Measurements from ENCODE around the gene FIG4.
A peak's percentile ranks its signal among the peaks of the same experiment; 100 is the strongest.
"Not testable (repeated sequence)": the region's sequence is repeated elsewhere in the genome, so short reads cannot be mapped to it uniquely, and the experiment has no call there.

Gene FIG4

DNA sequence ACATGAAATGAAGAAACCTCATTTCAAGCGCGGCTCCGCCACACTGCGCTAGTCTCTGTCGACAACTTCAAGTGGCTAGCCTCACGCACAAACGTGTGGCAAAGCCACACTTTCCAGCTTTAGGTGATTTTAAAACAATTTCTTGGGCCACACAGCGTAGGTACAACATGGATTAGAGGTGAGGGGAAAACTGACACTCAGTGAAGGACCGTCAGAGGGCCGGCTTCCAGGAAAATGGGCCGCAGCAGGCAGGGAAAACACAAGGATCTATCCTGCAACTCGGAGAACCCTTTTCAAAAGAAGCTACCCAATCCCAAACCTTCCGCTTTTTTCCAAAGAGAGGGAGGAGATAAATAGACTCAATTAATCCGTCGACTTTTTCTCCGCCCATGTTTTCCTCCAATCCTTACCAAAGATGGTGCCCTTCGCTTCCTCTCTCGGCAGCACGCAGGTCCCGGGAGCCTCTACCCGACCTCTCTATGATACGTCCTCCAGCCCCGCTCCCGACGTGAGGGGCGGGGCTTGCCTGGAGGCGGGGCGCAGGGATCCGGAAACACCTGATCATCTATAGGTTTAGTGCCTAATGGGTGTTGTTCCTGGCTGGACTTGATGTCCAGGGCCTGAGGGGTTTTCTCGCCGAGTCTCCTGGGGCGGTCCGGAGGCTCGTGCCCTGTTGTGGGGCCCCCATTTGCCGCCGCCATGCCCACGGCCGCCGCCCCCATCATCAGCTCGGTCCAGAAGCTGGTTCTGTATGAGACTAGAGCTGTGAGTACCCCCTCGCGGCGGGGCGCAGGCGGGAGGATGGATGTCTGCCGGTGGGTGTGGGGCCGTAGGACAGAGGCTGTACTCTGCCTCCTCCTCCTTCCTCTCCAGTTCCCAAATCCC is at the start of gene FIG4, which contains the start of gene AK9:
FIG4 (plus strand) TSS at position 560 of the 885 bp plus-strand sequence; CDS start at position 700, 140 bp downstream.
AK9 (minus strand) TSS at position 466 of the 885 bp plus-strand sequence. CDS start 15,457 bp downstream, outside the sequence.
- peak; percentile 93 for DNase-seq (ENCODE audit: low spot score)

DNA sequence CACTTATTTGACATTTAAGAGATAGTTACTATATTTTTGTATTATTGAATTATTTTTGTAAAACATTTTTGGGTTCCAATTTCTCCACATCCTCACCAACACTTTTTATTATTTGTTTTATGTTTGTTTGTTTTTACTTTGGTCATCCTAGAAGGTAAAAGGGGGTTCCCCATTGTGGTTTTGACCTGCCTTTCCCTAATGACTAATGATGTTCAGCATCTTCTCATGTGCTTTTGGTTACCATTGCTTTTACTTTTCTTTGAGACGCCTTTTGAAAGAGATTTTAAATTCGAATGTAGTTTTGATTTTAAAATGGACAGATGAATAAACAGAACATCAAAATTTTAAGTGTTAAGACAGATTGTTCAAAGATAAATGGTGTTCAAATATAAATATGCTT is 47.0 kb upstream of the FIG4 start:
- no peak for DNase-seq (ENCODE audit: low spot score)

DNA sequence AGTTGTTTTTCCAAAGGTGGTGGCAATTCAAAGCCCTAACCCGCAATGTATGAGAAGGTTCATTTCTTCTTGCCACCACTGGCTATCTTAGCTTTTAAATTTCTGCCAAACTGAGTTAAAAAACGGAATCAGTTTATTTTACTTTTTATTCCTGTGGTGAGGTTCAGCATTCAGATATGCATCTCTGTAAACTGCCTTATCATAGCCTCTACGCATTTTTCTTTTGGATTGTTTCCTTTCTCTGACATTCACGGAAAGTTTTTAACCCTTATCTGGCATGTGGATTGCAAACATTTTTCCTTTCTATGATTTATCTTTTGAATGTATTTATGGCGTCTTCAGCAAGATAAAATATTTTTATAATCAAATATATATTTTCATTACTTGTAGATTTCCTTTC is 37.8 kb upstream of the FIG4 start:
- no peak for DNase-seq (ENCODE audit: low spot score)

DNA sequence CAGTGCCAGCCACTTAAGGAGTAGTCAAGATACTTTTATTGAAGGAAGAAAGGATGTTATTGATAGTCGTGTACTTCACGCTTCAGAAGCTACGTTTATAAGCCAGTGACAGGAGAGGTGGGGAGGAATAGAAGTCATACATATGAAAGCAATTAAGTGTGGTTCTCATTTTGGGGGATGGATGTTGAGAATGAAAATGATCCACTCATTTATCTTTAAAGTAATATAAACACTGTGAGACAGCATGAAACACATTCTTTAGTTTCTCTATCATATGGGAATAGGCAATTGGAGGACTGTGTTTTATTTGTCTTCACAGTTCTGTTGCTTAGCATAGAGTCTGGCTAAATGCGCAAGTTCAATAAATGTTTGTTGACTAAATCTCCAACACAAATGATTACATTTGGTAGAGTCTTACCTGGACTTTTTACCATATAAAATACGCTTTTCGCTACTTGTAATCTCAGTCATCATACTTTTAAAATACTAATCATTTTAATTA is 35.3 kb upstream of the FIG4 start:
- no peak for DNase-seq (ENCODE audit: low spot score)

DNA sequence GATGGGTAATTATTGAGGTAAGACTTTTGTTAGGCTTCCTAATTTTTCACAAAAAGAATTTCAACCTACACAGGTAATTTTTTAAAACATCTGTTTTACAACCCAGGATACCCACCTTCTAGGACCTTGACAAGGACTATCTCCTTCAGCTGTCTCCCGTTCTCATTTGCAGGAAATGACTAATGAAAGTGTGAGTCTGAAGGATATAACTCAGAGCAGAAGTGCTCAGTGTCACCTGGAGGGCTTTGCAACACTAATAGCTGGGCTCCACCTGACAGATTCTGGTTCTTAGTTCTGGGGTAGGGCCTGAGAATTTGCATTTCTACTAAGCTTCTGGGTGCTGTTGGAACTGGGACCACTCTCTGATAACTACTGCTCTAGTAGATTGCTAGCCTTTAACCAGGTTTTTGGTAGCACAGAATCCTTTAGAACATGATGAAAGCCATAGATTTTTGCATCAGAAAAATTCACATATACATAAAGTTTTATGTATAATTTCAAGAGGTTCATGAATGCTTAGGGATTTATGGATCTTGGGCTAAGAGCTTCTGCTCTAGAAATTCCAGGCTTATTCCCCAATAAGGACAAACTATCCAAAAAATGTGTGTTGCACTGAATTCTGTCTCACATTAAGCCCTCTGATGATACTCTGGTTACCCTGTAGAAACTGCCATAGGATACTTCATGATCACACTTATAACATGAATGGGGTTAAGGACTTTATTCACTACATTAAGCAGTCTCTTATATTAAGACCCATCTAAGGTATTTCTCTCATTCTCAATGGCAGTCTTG is 30.4 kb upstream of the FIG4 start:
- no peak for DNase-seq (ENCODE audit: low spot score)

DNA sequence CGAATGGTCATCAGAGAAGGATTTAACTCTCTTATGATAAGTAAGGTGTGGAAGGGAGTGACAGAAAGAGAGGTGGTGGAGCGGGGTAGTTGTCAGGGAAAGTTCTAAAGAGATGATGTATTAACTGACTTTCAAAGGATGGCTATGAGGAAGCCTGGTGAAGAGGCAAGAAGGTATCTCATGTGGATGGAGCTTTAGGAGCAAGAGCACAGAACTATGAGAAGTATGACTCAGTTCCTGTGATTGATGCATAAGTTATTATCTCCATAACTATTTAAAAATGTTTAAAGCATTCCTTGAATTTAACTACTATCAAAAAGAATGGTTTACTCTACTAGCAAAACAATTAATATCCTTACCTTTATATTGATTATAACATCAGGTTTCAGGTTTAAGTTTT is 28.9 kb upstream of the FIG4 start:
- DNase-seq (ENCODE audit: low spot score) = no peak

DNA sequence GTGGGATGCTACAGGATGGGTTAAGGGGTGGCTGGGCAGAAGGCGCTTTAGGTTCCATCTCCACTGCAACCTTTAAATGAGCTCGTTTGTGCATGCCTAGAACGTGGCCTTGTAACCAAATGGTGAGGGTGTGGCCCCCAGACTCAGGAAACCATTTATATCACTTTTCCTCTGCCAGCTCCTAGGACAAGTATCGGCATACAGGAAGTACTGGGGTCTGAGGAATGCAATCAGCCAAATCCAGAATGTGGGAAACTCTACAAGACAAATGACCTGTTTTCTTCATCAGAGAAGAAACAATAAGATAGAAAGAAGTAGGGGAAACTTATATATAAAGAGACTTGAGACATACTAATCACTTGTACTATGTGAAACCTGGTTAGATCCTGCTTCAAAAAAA is 21.3 kb upstream of the FIG4 start:
- no peak for DNase-seq (ENCODE audit: low spot score)

DNA sequence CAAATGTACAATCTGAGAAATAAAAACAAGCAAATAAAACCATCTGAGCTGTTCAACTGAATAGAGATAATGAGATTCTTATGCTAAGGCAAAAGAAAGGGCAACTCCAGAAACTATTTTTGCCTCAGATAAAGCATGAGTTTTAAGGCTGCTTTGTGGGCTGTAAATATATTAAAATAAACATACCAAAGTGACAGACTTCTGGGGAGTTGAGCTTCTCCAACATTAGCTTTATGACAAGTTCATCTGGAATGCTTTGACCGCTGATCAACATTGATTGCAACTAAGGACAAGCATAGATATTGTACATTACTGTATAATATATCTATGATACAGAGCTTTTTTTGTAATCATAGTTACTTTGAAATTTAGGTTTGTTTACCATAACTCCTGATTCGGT is 19.4 kb upstream of the FIG4 start:
- peak; percentile 20 for DNase-seq (ENCODE audit: low spot score)

DNA sequence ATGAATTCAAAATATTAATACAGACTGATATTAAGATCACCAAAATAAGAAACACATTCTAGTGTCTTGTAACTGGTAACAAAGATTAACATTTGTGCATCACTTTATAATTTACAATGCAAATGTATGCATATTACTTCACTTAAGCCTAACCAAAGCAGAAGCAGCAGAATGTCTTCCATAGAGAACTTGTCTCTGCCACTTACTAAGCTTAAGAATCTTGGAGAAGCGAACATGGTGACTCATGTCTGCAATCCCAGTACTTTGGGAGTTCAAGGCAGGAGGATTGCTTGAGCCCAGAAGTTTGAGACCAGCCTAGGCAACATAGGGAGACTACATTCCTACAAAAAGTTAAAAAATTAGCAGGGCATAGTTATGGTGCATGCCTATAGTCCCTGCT is 18.9 kb upstream of the FIG4 start:
- DNase-seq (ENCODE audit: low spot score) = no peak

DNA sequence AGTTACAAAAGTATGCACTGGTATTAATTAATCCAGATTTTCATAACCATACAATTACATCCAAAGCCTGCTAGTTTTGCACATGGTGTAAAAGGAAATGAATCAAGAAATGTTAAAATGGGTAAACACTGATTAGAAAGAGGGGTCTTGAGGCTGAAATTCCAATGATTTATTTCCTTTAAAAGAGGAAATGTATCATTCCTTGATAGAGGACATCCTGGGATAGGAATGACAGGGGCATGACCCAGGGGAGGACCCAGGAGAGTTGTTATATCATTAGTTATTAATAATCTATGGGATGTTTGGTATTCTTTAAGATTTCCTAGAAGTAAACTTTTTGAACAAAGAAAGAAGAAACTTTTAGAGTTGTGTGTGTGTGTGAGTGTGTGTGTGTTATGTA is 18.3 kb upstream of the FIG4 start:
- no peak for DNase-seq (ENCODE audit: low spot score)

DNA sequence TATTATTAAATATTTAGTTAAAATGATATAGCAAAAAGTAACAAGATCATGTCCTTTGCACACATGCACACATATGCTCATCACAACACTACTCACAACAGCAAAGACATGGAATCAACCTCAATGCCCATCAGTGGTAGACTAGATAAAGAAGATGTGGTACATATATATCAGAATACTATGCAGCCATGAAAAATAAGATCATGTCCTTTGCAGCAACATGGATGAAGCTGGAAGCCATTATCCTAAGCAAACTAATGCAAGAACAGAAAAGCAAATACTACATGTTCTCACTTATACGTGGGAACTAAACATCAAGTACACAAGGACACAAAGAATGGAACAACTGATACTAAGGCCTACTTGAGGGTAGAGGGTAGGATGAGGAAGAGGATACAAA is 14.4 kb upstream of the FIG4 start:
- DNase-seq (ENCODE audit: low spot score) = no peak

DNA sequence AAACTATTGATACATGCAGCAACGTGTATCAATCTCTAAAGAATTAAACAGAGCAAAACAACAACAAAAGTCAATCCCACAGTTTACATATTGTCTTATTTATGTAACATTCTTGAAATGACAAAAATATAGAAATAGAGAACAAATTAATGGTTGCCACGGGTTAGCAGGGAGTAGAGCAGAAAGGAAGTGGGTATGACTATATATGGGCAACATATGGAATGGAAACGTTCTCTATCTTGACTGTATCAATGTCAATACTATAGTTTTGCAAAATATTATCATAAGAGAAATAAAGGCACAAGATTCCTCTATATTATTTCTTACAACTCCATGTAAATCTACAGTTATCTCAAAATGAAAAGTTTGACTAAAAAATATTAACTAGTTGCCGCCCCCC is 12.9 kb upstream of the FIG4 start:
- DNase-seq (ENCODE audit: low spot score) = no peak

DNA sequence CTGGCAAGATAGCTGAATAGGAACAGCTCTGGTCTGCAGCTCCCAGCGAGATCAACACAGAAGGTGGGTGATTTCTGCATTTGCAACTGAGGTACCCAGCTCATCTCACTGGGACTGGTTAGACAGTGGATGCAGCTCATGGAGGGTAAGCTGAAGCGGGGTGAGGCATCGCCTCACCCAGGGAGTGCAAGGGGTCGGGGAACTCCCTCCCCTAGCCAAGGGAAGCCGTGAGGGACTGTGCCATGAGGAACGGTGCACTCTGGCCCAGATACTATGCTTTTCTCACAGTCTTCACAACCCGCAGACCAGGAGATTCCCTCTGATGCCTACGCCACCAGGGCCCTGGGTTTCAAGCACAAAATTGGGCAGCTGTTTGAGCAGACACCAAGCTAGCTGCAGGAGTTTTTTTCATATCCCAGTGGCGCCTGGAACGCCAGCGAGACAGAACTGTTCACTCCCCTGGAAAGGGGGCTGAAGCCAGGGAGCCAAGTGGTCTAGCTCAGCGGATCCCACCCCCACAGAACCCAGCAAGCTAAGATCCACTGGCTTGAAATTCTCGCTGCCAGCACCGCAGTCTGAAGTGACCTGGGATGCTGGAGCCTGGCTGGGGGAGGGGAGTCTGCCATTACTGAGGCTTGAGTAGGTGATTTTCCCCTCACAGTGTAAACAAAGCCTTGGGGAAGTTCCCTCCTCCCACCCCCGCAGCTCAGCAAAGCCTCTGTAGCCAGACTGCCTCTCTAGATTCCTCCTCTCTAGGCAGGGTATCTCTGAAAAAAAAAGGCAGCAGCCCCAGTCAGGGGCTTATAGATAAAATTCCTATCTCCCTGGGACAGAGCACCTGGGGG is 12.2 kb upstream of the FIG4 start:
- DNase-seq (ENCODE audit: low spot score) = not testable (repeated sequence)

DNA sequence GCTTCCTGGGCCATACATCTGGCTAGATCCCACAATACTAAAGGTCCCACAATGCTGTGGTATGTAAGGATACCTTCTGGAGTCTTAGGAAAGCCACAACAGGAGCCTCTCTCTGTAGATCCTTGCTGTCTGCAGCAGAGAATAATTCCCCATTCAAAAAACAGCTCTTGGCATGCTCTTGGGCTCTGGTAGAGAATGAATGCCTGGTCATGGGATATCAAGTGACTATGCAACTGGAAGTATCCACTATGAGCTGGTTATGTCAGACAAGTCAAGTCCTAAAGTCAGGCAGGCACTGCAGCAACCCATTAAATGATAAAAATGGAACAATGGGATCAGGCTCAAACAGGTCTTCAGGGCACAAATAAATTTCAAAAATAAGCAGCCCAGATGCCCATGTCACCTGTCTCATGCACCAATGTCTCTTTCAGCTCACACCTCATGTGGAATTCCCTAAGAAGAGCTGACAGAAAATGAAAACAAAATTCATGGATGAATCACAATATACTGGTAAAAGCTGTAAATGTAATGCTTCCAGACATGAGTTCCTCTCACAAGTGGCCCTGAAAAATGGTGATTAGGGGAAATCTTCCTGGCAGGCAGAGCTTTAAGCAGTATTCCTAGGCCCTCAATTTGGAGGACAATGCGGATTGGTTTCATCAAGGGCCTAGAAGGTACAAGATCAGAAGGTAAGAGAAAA is 4.4 kb upstream of the FIG4 start:
- DNase-seq (ENCODE audit: low spot score) = no peak

DNA sequence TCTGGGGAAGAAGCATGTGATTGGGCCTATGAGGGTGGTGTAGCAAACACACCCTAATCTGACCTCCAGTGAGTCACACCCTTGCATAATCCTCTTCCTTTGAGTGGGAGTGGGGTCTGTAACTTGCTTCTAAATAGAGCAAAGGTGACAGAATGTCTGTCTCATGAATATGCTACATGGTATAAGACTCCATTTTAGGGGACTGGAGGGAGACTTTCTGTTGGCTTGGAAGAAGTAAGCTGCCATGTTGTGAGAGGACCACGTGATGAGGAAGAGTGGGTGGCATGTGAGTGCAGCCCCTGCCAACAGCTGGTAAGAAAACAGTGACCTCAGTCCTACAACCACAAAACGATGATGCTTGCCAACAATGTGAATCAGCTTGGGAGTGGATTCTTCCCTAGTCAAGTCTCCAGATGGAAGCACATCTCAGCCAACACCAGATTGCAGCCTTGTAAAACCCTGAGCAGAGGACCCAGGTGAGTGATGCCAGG is 3.8 kb upstream of the FIG4 start:
- peak; percentile 82 for DNase-seq (ENCODE audit: low spot score)

DNA sequence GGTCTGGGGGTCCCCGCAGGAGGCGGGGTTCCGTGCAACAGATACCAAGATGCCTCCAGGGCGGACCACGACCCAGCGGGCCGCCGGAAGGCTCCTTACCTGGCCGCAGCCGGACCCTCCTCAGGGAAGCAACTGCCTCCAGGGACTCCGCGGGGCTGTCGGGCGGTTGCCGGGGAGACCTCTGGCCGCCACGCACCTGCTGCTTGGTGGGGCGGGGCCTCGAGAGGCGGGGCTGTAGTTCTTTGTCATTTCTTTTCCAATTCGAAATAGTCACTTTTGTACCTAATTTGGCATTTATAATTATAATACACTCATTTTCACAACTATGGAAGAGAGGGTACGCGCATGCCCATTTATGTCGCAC is 741 bp upstream of the FIG4 start:
- no peak for DNase-seq (ENCODE audit: low spot score)

DNA sequence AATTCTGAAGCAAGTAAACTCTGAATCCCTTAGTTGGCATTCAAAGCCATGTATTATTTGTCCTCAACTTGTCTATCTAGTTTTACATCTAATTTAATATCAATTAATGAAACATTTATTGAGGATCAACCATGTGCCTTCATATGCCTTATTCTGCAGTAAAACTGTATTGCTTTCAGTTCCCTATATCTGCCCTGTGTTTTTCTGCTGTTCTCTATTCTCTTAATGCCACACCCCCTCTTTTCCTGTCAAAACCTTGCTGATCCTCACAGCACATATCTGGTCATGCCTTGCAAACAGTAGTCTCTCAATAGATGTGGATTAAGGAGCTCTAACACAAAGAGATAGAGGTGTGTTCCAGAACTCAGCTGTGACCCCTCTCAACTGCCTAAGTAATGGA is 2.0 kb downstream of the FIG4 start:
- DNase-seq (ENCODE audit: low spot score) = no peak

DNA sequence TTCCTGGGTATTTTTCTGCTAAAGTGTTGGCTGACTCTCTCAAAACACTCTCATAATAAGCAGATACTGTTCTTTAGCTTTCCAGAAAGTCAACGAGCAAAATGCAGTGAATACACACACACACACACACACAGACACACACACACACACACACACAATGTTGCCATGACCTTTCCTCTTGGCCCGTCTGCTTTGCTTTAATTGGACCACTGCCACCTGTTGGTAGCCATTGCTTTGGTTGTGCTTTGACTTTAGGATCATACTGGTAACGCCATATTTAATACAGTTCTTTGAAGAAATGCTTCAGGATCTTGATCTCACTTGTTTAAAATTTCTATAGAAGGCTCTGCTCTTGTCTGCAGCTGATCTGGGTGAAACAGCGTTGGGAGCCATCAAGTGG is 4.4 kb downstream of the FIG4 start:
- no peak for DNase-seq (ENCODE audit: low spot score)

DNA sequence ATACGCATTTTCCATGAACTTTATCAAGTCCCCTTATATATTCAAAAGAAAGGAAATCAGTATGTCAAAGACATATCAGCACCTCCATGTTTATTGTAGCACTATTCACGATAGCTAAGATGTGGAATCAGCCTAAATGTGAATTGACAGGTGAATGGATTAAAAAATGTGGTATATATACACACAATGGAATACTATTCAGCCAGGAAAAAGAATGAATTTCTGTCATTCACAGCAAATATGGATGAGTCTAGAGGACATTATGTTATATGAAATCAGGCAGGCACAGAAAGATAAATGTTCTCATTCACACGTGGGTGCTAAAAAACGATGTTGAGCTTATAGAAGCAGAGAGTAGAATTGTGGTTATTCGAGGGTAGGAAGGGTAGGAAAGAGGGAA is 5.3 kb downstream of the FIG4 start:
- no peak for DNase-seq (ENCODE audit: low spot score)

DNA sequence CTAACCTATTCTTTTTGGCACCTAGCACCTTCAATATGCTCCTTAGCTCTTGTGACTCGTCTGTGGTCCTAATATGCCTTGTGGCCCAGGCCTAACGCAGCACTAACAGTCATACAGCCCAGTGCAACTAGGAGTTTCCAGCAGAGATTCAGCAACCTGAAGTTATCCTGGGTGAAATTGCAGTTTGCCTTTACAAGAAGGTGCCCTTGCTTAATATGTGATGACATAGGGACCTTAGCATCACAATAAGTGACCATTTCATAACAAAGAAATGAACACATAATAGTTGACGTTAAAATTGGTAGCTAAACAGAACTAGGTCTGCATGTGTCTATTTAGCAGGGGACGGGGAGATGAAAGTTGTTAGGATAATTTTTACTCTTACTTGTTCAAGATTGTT is 10.1 kb downstream of the FIG4 start:
- no peak for DNase-seq (ENCODE audit: low spot score)

DNA sequence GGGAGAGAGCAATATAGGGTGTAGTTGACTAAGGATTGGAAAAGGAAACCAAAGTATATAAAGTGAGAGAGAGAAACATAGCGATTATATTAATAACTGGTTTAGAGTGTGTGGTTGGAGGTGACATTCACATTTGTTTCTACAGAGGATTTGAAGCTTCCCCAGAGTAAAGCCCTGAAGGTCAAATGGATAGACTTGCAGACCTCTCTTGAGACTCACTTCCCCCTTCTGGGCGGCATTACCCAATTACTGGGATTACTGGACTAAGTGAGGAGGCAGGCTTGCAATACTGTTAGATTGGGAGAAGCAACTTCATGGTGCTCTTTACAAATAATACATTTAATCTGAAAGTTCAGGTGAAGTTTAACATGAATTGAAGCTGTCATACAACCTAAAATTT is 10.7 kb downstream of the FIG4 start:
- no peak for DNase-seq (ENCODE audit: low spot score)
